ENCODE measurements around the gene IFRD1.
"Not testable (repeated sequence)": the region's sequence is repeated elsewhere in the genome, so short reads cannot be mapped to it uniquely, and the experiment has no call there.

IFRD1 gene

GRCh38 chr7:112453505-112454171 is 3.4 kb downstream of the IFRD1 start:
- H3K79me2 ChIP-seq (ENCODE audit: insufficient read depth, low read depth): peaks cover 63% of the 10 kb centered on the region
- peak overlapping the region; percentile 98 for H3K4me2 ChIP-seq
- H3K36me3 ChIP-seq (ENCODE audit: insufficient read depth): peaks cover 25% of the 10 kb centered on the region
- peaks cover 29% of the 10 kb centered on the region for H3K4me1 ChIP-seq (ENCODE audit: low read depth, poor library complexity, severe bottlenecking)
- no peak overlapping the region for H2AFZ ChIP-seq (ENCODE audit: low read depth)
- H3K27ac ChIP-seq: no peak overlapping the region
- H3K4me3 ChIP-seq (IDR thresholded peaks at IDR 0.05; ENCODE audit: insufficient read depth, low read depth, low read length): no peak overlapping the region
- no peak for TF ChIP-seq CTCF (conservative IDR thresholded peaks at IDR 0.05; ENCODE audit: low read depth, low read length)
- H4K20me1 ChIP-seq (ENCODE audit: insufficient read depth): peaks cover 33% of the 10 kb centered on the region
- no peak overlapping the region for H3K9ac ChIP-seq
- H3K27me3 ChIP-seq (ENCODE audit: insufficient read depth, low read depth): no peaks in the 10 kb centered on the region

GRCh38 chr7:112454191-112454590 is 3.9 kb downstream of the IFRD1 start:
- H3K27ac ChIP-seq; H3K4me3 ChIP-seq (IDR thresholded peaks at IDR 0.05; ENCODE audit: insufficient read depth, low read depth, low read length); H3K4me2 ChIP-seq; H2AFZ ChIP-seq (ENCODE audit: low read depth); H3K27me3 ChIP-seq (ENCODE audit: insufficient read depth, low read depth); H3K9ac ChIP-seq: not testable (repeated sequence)
- Histone ChIP-seq H3K4me1 (ENCODE audit: low read depth, poor library complexity, severe bottlenecking) (peaks cover 24% of the 10 kb centered on the region), H3K36me3 (ENCODE audit: insufficient read depth) (peaks cover 29% of the 10 kb centered on the region), H4K20me1 (ENCODE audit: insufficient read depth) (peaks cover 33% of the 10 kb centered on the region), H3K79me2 (ENCODE audit: insufficient read depth, low read depth) (peaks cover 63% of the 10 kb centered on the region)

- H3K79me2 ChIP-seq (ENCODE audit: insufficient read depth, low read depth): peaks cover 20% of the 10 kb centered on the region
Measured at GRCh38 chr7:112459645-112460044, 9.4 kb downstream of the IFRD1 start.

GRCh38 chr7:112462236-112462635 is 12.0 kb downstream of the IFRD1 start:
- Histone ChIP-seq H3K36me3 (ENCODE audit: insufficient read depth) (peaks cover 14% of the 10 kb centered on the region; the same call in 1 of the 2 replicates), H3K79me2 (ENCODE audit: insufficient read depth, low read depth) (peaks cover 6% of the 10 kb centered on the region; the same call in 1 of the 2 replicates), H3K4me3 (IDR thresholded peaks at IDR 0.05; ENCODE audit: insufficient read depth, low read depth, low read length) (no peak overlapping the region), H3K9ac (no peak overlapping the region), H3K4me2 (no peak overlapping the region), H4K20me1 (ENCODE audit: insufficient read depth) (no peaks in the 10 kb centered on the region), H2AFZ (ENCODE audit: low read depth) (no peak overlapping the region), H3K27me3 (ENCODE audit: insufficient read depth, low read depth) (no peaks in the 10 kb centered on the region), H3K4me1 (ENCODE audit: low read depth, poor library complexity, severe bottlenecking) (no peaks in the 10 kb centered on the region), H3K27ac (no peak overlapping the region)
- TF ChIP-seq CTCF (conservative IDR thresholded peaks at IDR 0.05; ENCODE audit: low read depth, low read length): no peak

More at GRCh38 chr7:112459645-112460044, 9.4 kb downstream of the IFRD1 start:
- peaks cover 29% of the 10 kb centered on the region for H3K36me3 ChIP-seq (ENCODE audit: insufficient read depth)
- H2AFZ ChIP-seq (ENCODE audit: low read depth): no peak overlapping the region
- no peaks in the 10 kb centered on the region for H3K27me3 ChIP-seq (ENCODE audit: insufficient read depth, low read depth)
- H4K20me1 ChIP-seq (ENCODE audit: insufficient read depth): 0 out of 2 replicates have a peak, but pooled peaks cover 7% of the 10 kb centered on the region
- TF ChIP-seq CTCF (conservative IDR thresholded peaks at IDR 0.05; ENCODE audit: low read depth, low read length): no peak
- no peaks in the 10 kb centered on the region for H3K4me1 ChIP-seq (ENCODE audit: low read depth, poor library complexity, severe bottlenecking)
- no peak overlapping the region for H3K9ac ChIP-seq
- H3K27ac ChIP-seq: no peak overlapping the region
- H3K4me3 ChIP-seq (IDR thresholded peaks at IDR 0.05; ENCODE audit: insufficient read depth, low read depth, low read length): no peak overlapping the region
- H3K4me2 ChIP-seq: no peak overlapping the region

GRCh38 chr7:112467867-112468266 is 17.6 kb downstream of the IFRD1 start:
- H3K79me2 ChIP-seq (ENCODE audit: insufficient read depth, low read depth): no peaks in the 10 kb centered on the region
- peaks cover 14% of the 10 kb centered on the region; the same call in 1 of the 2 replicates for H3K36me3 ChIP-seq (ENCODE audit: insufficient read depth)
- H3K27ac ChIP-seq: no peak overlapping the region
- no peak overlapping the region for H3K4me3 ChIP-seq (IDR thresholded peaks at IDR 0.05; ENCODE audit: insufficient read depth, low read depth, low read length)
- no peak overlapping the region for H2AFZ ChIP-seq (ENCODE audit: low read depth)
- no peak for TF ChIP-seq CTCF (conservative IDR thresholded peaks at IDR 0.05; ENCODE audit: low read depth, low read length)
- no peaks in the 10 kb centered on the region for H3K27me3 ChIP-seq (ENCODE audit: insufficient read depth, low read depth)
- H3K9ac ChIP-seq: no peak overlapping the region
- no peak overlapping the region for H3K4me2 ChIP-seq
- no peaks in the 10 kb centered on the region for H4K20me1 ChIP-seq (ENCODE audit: insufficient read depth)
- no peaks in the 10 kb centered on the region for H3K4me1 ChIP-seq (ENCODE audit: low read depth, poor library complexity, severe bottlenecking)
